ENCODE results near the gene PPP1R9B.

The PPP1R9B gene

DNA sequence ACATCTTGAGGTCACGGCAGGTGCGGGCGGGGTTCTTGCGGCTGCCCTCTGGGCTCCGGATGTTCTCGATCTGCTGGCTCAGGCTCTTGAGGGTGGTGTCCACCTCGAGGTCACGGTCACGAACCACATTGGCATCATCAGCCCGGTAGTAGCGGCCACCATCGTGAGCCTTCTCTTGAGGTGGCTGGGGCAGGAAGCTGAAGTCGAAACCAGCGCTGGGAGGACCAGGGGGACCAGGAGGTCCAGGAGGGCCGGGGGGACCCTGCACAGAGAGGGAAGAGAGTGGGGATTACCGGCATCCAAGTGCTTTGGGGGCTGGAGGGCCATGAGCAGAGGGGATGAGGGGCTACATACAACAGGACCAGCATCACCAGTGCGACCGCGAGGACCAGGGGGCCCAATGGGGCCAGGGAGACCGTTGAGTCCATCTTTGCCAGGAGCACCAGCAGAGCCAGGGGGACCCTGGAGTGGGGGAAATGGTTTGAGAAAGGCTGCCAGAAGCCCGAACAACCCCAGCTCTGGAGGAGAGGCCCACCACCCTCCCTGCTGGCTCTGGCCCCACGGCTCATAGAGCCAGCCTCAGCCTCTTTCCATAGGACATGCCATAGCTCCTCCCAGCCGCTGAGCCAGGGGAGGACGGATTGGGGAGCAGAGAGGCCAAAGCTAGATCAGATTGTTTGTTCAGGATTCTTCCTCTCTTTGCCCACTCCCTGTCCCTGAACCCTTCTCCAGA lies 36.4 kb upstream of the PPP1R9B start:
- DNase-seq: no peak

DNA sequence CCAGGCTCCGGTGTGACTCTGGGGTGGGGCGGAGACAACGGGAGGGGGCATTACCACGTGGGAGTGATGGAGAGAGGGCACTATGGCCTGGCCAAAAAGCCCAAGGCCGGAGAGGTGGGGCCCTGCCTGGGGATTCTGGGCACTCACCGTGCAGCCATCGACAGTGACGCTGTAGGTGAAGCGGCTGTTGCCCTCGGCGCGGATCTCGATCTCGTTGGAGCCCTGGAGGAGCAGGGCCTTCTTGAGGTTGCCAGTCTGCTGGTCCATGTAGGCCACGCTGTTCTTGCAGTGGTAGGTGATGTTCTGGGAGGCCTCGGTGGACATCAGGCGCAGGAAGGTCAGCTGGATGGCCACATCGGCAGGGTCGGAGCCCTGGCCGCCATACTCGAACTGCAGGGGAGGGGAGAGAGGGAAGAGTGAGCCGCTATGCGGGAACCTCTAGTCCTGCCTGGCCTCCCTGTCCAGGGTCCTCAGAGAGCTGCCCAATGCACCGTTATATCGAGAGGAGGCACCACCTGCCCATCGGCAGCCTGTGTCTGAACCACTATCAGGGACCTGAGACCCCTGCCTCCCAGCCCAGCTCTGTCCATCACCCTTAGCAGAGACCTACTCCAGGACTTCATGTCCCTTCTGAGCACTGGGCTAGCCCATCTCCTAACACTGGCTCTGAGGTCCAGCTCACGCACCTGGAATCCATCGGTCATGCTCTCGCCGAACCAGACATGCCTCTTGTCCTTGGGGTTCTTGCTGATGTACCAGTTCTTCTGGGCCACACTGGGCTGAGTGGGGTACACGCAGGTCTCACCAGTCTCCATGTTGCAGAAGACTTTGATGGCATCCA lies 35.4 kb upstream of the PPP1R9B start:
- DNase-seq: no peak

DNA sequence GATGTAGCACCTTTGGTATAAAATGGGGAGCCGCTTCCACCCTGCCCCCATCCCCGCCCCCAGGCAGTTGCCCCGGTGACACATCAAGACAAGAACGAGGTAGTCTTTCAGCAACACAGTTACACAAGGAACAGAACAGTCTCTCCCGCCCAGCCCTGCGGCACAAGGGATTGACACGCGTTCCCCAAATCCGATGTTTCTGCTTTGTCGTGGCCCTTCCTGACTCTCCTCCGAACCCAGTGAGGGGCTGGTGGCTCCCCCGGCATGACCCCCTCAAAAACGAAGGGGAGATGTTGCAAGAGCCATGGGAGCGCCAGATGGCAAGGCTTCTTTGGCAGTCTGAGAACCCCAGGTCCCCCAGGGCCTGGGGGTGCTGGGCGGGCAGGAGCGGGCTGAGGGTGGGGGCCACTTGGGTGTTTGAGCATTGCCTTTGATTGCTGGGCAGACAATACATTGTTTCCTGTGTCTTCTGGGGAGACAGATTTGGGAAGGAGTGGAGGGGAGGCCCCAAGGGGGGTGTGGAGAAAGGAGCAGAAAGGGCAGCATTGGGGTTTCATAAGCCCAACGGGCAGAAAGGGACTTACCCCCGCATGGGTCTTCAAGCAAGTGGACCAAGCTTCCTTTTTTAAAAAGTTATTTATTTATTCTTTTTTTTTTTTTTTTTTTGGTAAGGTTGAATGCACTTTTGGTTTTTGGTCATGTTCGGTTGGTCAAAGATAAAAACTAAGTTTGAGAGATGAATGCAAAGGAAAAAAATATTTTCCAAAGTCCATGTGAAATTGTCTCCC lies 34.3 kb upstream of the PPP1R9B start:
- no peak for DNase-seq

DNA sequence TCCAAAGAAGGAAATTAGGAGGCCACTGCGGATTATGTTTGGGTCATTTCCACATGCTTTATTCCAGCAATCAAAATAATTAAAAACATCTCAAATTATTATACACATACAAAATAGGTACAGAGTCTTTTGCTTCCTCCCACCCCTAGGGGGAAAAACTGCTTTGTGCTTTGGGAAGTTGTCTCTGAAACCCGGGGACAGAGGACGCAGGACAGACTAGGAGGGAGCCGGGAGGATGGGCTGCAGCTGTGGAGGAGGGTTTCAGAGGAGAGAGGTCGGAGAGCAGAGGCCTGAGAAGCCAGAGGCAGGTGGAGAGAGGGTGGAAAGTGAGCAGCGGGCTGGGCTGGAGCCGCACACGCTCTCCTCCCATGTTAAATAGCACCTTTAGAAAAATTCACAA lies 33.6 kb upstream of the PPP1R9B start:
- no peak for DNase-seq

DNA sequence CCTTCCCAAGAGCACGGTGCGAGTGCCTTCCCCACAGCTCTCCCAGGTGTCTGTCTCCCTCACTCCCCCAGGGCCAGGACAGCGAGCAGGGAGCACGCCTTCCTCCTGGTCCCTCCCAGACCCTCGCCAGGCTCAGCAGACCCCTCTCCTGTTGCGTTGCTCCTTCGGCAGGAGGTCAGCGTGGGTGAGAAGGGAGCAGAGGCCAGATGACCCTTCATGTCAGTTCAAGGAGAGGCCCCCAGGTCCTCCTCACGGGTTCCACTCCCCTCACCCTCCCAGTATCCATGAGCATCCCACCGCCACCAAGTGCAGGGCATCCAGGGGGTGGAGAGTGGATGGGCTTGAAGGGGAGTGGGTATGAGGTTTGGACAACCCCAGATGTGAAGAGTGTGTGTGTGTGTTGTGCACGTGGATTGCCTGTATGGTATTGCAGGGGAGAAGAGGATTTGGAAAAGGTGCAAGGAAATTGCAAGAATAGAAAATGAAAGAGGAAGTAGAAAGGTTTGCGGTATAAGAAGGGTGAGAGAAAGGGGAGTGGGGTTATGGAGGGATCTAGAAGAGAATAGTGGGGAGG lies 33.0 kb upstream of the PPP1R9B start:
- DNase-seq: no peak

DNA sequence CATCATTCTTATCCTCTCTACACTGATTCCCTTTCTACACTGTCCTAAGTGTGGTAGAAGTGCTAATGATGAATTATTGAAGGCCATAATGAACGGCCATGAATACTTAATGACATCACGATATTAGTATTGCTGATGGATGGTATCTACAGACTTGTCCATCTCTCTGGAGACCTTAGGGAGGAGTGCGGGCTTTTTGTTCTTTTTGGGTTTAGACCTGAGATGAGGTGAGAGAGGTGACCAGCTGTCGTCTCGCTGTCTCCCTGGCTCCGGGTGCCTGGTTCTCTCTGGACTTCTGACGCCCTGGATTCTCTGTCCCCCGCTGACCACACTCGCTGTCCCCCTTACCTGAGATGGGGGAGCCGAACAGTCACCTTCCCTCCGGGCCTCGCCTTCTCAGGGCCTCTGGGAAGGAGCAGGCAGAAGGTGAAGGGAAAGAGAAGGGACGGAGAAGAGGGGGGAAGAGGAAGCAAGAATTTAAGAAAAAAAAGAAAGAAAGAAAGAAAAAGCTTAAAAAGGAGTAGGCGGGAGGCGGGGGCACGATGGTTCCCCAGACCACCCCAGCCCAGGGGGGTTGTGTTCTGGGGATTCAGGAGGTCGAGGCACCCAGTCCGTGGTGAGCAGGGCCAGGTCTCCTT lies 32.4 kb upstream of the PPP1R9B start:
- no peak for DNase-seq

DNA sequence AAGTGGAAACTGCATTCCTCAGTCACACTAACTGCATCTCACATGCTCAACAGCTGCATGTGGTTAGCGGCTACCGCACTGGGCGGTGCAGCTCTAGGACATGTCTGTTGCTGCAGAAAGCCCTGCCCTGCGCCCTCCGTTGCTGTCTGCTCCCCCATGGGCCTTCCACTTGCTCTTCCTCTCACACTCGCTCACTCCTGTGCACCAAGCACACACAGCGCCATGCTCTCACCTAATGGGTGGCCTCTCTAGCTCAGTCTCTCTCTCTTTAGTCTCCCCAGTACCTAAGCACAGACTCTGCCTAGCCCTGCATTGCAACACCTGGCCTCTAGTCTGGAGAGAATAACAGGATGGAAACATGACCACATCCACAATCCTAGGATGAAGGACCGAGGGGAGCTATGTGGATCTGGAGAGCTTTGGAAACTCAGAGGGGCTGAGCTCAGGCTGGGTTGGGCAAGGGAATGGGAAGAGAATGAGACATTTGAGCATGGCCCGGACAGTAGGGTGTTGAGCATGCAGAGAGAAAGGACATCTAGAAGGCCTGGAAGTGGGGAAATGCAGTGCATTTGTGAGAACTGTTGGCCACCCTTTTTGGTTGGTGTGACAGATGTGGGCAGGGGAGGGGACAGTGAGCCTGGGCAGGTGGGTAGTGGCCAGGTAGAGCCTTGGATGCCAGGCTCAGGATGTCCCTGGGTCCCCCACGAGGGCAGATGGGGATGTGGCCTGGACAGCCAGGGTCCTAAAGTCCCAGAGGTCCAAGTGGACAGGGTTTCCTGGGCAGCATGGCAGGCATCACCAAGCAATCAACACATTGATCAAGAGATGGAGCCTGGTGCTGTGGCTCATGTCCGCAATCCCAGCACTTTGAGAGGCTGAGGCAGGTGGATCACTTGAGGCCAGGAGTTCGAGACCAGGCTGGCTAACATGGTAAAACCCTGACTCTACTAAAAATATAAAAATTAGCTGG lies 31.4 kb upstream of the PPP1R9B start:
- no peak for DNase-seq

DNA sequence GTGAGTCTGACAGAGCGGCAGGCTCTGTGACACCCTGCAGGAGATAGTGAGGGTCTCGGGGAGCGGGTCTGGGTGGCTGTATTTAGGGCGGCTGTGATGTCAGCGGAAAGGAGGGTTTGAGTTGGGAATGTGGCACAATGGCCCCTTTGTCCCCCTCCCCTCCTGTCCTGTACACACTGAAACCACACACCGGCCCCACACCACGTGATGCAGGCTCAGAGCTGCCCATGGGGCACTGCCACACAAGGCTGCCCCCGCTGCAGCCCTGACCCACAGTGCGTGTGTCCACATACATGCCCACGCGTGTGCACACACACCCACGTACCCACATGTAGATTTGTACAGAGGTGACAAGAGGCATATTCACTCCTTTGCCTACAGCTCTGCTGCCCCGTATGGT lies 30.7 kb upstream of the PPP1R9B start:
- DNase-seq: no peak

DNA sequence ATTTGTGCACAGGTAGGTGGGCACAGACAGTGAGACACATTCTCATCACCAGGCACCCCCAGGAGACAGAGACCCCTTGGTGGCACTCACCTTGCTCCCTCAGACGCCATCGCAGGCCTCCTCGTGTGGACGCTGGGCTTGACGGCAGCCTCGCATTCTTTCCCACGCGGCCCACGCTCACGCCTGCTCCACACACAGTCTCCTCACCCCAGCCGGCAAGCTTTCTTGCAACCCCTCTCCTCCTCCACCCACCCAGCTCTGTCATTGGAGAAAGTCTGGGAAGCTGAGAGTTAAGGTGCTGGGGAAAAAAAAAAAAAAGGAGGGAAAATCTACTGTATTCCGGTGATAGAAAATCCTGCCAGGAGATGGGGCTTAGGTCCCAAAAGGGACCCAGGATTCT lies 30.1 kb upstream of the PPP1R9B start:
- DNase-seq: no peak

DNA sequence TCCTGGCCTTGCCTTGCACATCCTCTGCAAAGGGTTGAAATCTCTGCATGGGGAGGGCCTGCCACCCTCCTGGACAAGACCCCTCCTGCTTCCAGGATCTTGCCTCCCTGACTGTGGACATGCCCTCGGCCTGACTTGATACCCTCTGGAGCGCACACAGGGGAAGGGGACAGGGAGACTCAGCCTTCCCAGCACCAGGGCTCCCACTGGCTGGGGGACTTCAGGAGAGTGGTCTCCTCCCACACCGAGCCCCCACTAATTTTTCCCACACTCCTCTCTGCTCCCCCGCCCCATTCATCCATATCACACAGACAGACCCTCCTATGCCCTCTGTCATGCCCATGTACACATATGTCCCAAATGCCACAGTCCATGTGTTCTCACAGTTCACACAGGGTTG lies 29.6 kb upstream of the PPP1R9B start:
- DNase-seq: no peak

DNA sequence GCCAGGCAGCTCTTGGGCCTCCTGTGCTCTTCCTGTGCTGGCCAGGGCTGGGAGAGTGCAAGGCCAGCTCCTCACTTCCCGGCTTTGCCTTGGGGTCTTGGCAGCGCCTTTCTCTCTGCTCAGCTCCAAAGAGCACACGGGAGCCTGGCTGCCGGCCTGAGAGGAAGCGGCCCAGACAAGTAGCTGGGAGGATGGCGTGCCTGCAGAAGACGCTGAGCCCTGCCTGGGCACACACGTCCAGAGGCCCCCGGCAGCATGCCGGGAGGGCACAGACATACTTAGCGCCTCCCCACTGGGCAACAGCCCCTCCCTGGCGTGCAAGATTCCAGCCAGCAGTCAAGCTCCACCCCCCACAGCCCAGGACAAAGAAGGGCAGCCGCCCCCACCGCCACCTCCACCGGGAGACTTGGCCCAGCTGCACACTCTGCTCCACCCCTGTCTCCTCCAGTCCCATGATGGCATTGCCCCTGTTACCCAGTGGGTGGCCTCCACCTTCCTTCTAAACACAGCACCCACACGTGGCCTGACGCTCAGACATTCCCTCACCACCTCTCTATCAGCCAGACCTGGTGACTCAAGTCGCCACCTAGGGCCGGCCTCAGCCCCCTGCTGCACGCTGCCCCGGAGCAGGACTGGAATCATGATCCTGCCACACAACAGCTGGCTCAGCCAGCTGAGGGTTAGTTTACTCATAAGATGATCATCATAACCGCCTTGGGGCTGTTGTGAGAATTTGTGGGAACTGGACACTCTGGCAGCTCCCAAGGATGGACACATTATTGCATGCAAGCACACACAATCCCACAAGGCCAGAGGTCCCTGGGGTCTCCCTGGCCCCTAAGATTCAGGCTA lies 27.7 kb upstream of the PPP1R9B start:
- peak; percentile 49 for DNase-seq

DNA sequence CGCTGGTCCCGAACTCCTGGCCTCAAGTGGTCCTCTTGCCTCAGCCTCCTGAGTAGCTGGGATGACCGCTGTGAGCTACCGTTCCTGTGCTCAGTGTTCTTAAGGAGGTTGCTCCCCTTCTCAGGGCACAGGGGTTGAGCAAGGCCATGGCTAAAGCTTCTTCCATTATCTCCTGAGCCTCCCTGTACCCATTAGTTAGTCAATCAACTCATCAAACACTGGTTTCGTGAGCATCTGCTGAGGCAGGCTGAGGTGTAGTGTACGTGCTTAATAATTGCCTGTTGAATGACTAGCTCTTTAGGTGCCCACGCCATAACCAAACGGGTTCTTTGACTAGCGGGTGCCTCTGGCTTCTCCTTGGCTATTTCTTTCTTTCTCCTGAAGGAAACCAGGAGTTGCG lies 27.0 kb upstream of the PPP1R9B start:
- DNase-seq: no peak

DNA sequence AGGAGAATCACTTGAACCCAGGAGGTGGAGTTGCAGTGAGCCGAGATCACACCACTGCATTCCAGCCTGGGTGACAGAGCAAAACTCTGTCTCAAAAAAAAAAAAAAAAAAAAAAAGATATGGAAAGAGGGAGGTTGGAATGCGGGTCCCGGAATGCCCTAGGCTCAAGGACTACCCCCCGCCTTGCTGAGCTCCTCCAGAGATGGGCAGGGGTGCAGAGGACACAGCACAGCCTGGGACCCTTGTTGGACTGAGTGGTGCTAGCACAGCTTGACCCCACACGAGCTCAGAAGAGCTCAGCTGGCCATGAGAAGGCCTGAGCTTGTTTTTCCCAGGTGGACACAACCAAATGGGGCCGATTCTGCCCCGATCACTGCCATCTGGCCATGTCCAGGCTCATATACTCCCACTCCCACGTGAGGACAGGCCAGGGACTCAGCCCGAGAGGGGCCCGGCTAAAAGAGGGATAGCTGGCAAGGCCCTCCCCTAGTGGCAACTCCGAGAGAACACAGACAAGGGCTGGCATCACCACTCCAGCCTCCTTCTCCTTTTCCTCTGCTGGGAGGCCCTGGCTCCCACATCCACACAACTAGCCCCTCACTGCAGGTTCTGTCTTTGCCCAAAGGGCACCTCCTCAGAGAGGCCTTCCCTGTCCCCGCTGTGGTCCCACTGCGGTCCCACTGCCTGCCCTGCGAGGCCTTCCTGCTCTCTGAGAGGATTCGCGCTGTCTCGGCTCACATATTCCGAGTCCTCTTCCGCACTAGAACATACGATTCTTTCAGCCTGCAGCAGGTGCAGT lies 26.3 kb upstream of the PPP1R9B start:
- DNase-seq: no peak

DNA sequence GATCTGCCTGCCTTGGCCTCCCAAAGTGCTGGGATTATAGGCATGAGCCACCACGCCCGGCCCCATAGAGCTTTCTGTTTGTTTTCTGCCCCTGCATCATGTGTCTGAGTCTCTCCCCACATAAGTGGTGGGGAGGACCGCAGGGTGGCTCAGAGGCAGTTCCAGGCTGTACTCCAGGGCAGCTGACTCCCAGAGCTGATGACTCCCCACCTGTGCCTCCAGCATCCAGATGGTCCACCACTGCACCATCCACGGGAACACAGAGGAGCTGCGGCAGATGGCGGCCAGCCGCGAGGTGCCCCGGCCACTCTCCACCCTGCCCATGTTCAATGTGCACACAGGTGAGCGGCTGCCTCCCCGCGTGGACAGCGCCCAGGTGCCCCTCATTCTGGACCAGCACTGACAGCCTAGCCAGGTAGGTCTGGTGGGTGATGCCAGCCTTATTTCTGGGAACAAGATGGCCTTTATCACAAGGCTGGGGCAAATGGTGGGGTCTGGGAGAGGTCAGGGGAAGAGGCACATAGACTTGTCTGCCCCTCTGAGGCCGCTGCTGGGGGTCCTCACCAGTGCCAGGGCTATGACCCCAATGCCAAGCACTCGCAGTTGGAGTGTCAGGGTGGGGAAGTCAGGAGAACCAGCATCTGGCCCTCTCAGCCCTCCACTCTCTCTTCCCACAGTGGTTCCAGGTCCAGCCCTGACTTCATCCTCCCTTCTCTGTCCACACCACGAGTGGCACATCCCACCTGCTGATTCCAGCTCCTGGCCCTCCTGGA lies 24.7 kb upstream of the PPP1R9B start:
- no peak for DNase-seq

DNA sequence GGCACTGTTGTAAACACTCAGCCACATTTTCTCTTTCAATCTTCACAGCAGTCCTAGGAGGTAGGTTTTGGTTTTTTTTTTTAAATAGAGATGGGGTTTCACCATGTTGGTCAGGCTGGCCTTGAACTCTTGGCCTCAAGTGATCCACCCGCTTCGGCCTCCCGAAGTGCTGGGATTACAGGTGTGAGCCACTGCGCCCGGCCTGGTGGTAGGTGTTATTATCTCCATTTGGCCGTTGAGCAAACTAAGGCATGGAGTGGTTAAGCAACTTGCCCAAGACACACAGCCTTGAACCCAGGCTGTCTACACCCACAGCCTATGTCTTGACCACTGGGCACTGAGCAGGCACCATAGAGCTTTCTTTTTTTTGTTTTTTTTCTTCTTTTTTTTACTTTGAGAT lies 24.0 kb upstream of the PPP1R9B start:
- no peak for DNase-seq

DNA sequence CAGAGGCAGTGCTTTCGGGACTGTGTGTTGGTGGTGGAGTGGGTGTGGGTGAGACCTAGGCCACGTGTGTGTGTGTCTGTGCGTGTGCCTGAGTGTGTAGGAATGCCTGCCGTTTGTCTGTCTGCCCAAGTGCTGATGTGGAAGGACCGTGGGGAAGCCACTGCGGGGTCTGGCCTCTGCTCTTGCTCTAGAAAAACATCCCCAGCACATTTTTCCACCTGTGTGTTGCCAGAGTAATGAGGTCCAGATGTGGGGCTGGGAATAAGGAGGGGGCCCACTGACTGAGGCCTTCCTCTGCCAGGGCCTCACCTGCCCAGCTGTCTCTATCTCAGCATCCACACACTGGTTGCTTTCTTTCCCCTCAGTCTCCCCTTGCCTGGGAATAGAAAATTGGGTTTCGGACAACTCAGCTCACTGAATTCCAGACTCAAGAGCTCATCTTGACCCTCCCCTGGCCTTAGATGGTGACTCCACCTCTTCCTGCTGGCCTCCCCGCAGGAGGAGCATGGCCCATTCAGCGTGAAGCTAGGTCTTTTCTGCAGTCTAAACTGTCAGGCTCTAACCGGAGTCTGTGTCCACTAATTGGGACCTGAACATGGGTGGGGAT lies 23.0 kb upstream of the PPP1R9B start:
- DNase-seq: no peak

DNA sequence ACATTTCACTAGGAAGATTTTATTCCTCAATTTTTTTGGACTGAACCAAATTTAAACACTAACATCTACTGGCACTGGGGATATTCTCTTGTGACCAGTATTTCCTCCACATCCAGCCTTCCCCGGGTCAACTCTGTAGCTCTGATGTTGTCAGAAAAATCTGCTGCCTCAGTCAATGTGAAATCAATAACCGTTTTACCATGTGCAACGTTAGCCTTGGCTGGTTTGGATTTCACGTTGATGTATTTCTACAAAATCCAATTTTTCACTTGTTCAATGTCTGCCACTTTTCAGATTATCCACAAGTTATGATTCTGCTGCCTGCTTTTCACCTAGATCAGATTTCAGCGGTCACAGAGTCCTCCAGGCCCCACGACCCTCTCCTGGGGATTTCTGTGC lies 22.5 kb upstream of the PPP1R9B start:
- DNase-seq: no peak

DNA sequence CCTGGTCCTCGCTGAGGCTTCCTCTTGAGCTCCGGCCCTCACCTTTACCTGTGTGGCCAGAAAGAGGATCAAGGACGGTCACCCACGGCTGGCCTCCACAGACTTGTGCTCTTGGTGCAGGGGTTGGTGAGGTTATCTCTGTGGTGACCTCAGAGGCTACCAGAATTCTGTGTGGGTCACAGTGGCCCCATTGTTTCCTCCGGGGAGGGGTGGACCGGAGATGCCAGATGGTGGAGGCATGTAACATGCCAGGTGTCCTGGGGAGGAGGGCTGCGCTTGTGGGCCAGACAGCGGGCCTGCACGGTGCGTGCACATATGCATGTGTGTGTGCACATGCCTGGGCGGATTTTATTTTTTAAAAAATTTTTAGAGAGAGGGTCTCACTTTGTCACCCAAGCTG lies 21.7 kb upstream of the PPP1R9B start:
- no peak for DNase-seq

Measured in activated CD4-positive, alpha-beta T cell treated with anti-CD3 and anti-CD28 coated beads for 4 hours (primary cell).